Measurements from ENCODE around the gene FBXL4. TPM values are rescaled to one million over a fixed set of nuclear protein-coding genes. Genes with fewer than 3 reads are reported as not detected.
A peak's percentile ranks its signal among the peaks of the same experiment; 100 is the strongest.

FBXL4 gene
- total RNA-seq, 2 donors from 2014 or later = 13.4 to 14.5 TPM

- intact Hi-C loops (cut with DNase I) = no loop called here
- DNase-seq (ENCODE audit: low spot score) = no peak
Measured at GRCh38 chr6:98843271-98844243, 104.2 kb downstream of the FBXL4 start.

- peak; percentile 79 for DNase-seq (ENCODE audit: low spot score)
- intact Hi-C loops (cut with DNase I) = no loop called here
Measured at GRCh38 chr6:98842342-98843180, 105.2 kb downstream of the FBXL4 start.

GRCh38 chr6:98841621-98842341, 106.0 kb downstream of the FBXL4 start:
- intact Hi-C loops (cut with DNase I) = no loop called here
- no peak for DNase-seq (ENCODE audit: low spot score)

GRCh38 chr6:98840996-98841513, 106.7 kb downstream of the FBXL4 start:
- no peak for DNase-seq (ENCODE audit: low spot score)
- intact Hi-C loops (cut with DNase I) = no loop called here

- DNase-seq (ENCODE audit: low spot score) = no peak
- intact Hi-C loops (cut with DNase I) = no loop called here
Measured at GRCh38 chr6:98840385-98840784, 107.4 kb downstream of the FBXL4 start.

GRCh38 chr6:98839781-98840361, 107.9 kb downstream of the FBXL4 start:
- intact Hi-C loops (cut with DNase I) = no loop called here
- DNase-seq (ENCODE audit: low spot score) = no peak

GRCh38 chr6:98838975-98839374, 108.8 kb downstream of the FBXL4 start:
- no peak for DNase-seq (ENCODE audit: low spot score)
- intact Hi-C loops (cut with DNase I) = no loop called here

GRCh38 chr6:98838032-98838431, 109.7 kb downstream of the FBXL4 start:
- DNase-seq (ENCODE audit: low spot score) = no peak
- intact Hi-C loops (cut with DNase I) = no loop called here

- intact Hi-C loops (cut with DNase I) = no loop called here
- no peak for DNase-seq (ENCODE audit: low spot score)
Measured at GRCh38 chr6:98836962-98837944, 110.5 kb downstream of the FBXL4 start.

GRCh38 chr6:98836025-98836961, 111.5 kb downstream of the FBXL4 start:
- no peak for DNase-seq (ENCODE audit: low spot score)
- intact Hi-C loops (cut with DNase I) = no loop called here

GRCh38 chr6:98835149-98836024, 112.4 kb downstream of the FBXL4 start:
- intact Hi-C loops (cut with DNase I) = no loop called here
- peak; percentile 77 for DNase-seq (ENCODE audit: low spot score)

GRCh38 chr6:98834060-98835031, 113.4 kb downstream of the FBXL4 start, which contains the start of gene POU3F2:
Gene POU3F2, plus strand, starts transcription at chr6:98834574. Its CDS starts 300 bp downstream, at chr6:98834874.
- DNase-seq (ENCODE audit: low spot score) = peak; percentile 86

GRCh38 chr6:98833307-98834059, 114.3 kb downstream of the FBXL4 start:
- DNase-seq (ENCODE audit: low spot score) = peak; percentile 75
- intact Hi-C loops (cut with DNase I) = no loop called here

More at GRCh38 chr6:98834060-98835031, 113.4 kb downstream of the FBXL4 start, which contains the start of gene POU3F2:
- intact Hi-C loops (cut with DNase I) = no loop called here

- peak; percentile 83 for DNase-seq (ENCODE audit: low spot score)
- intact Hi-C loops (cut with DNase I) = no loop called here
Measured at GRCh38 chr6:98833057-98833306, 114.8 kb downstream of the FBXL4 start.

All from posterior vena cava (tissue), 2 donors.